GM12801 (cell line): ENCODE results near the gene JPH3.

Source experiments
- TF ChIP-seq, protein P1 (sequence below): IDR thresholded peaks from one replicate; pipeline ENCODE4 v1.5.1; 2011; ENCODE audit warnings: control low read depth; ENCODE audit not compliant: insufficient read length; ENCODE audit errors: extremely low read depth

JPH3 gene

DNA sequence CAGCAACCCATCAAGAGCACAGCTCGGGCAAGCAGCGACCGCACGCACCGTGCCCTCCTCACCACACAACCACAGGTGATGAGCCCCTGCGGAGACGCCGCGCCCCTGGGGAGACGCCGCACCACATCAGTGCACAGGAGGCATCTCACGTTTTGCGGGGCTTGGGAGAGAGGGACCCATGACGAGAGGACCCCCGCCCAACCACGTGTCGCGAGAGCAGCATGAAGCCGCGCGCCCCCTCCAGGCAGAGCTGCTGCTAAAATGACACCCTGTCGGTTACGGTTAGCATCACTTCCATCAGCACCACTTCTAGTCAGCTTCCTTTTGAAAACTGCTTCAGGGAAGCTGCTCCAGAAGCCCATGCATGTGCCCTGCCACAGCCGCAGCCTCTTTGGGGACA is 118.1 kb downstream of the JPH3 start:
- TF ChIP-seq, protein P1, sequence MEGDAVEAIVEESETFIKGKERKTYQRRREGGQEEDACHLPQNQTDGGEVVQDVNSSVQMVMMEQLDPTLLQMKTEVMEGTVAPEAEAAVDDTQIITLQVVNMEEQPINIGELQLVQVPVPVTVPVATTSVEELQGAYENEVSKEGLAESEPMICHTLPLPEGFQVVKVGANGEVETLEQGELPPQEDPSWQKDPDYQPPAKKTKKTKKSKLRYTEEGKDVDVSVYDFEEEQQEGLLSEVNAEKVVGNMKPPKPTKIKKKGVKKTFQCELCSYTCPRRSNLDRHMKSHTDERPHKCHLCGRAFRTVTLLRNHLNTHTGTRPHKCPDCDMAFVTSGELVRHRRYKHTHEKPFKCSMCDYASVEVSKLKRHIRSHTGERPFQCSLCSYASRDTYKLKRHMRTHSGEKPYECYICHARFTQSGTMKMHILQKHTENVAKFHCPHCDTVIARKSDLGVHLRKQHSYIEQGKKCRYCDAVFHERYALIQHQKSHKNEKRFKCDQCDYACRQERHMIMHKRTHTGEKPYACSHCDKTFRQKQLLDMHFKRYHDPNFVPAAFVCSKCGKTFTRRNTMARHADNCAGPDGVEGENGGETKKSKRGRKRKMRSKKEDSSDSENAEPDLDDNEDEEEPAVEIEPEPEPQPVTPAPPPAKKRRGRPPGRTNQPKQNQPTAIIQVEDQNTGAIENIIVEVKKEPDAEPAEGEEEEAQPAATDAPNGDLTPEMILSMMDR: no peak

DNA sequence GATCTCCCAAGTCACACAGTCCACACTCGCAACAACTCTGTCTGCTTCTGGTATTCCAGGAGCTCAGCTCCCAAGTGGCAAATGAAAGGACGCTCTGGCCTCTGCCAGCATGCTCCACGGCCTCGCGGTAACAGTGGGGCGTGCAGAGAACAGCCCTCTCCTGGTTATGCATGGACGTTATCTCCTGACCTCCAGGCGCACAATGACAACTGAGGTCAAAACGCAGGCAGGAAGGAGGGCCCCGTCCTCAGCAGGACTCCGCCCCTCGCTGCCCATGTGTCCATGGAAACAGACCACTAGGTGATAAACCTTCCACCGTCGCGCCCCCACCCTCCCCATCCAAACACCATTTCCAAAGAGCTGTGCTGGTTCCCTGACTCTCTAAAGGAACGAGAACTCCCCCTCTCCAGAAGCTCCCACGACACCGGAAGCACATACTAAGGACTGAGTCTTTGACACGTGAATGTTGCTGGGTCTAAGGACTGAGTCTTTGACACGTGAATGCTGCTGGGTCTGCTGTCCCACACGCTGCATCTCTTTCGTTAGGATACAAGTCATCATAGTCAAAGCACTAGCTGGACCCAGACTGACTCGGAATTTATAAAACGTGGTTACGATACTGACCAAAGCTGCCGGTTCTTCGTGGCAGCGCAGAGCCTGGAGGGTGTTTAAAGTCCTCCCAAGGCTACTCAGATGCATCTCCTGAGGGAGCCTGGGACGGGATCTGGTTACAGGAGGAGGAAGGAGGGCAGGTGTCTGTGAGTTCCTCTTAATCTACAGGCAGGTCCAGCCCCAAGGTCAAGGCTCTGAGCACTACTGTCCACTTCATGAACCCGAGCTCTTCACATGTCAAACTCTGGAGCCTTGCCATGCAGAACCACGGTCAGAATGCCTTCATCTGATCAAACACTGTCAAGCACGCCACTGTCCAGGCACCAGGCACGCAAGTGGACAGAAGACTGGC is 119.6 kb downstream of the JPH3 start:
- TF ChIP-seq, protein P1: no peak

DNA sequence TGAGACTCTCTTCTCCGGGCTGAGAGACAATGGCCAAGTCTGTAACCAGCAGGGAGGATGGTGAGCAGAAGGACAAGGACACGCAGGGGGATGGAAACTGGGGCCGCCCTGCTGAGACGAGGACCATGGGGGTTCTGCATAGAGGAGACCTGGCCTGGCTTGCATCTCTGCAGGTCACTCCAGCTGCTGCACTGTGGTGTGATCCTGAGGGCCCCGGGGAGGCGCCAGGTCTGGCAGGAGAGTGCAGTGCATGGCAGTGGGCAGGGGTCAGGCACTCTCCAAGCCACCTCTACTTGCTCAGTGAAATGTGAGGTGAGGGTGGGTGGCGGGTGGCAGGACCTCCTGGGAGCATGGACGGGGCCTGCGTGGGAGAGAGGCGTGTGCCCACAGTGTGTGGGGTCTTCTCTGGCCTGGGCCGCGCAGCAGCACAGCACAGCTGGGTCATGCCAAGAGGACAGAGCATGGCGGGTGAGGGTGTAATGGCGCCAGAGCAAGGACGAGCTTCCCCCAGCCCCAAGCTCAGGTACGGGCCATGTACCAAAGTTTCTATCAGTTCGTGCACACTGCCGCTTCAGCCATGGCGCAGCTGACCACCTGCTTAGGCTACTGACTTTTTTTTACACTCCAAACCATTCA is 120.4 kb downstream of the JPH3 start:
- TF ChIP-seq, protein P1: no peak

DNA sequence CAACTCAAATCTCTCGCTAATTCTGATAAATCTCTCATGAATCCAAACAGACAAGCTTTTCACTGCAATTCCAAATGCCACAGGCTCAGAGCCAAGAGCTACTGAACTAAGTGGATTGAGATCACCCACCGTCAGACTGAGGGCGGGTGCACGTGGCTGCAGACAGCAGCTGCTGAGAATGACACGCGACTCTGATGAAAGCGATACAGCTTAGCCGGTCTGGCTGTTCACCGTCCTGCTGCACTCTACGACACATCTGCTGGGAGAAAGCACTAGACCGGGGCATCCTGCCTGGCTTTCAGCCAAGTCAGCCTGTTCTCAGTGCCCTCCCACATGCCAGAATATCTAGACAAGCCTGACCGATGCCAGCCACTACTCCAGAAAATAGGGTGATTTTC is 120.9 kb downstream of the JPH3 start:
- TF ChIP-seq, protein P1: no peak

DNA sequence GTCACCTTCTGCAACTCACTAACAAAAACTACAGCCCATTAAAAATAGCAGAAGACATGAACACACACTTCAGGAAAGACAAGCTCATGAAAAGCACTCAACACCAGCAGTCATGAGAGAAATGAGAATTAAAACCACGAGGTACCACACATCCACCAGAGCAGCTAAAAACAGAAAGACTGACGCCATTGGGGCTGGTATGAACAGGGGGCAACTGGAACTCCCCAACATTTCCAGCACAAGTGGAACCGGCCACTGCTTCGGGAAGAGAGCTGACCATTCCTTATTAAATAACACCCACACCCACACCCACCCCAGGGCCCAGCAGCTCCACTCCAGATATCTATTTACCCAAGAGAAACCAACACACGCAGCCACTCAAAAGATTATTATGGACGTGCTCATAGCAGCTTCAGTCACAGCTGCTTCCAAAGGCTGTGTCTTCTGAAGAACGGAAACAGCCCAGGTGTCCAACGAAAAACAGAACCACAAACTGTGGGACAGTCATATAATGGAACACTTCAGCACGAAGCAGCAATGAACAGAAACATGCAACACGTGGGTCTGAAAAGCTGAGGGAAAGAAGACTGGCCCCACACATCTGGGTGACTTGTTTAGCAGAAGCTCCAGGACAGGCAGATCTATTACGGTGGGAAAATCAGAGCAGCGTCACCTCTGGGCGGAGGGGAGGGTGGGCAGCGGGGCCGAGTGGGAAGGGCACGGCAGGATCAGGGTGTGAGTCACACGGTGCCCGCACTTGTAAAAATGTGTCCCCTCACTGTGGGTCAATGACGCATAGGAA is 122.4 kb downstream of the JPH3 start:
- TF ChIP-seq, protein P1: no peak

DNA sequence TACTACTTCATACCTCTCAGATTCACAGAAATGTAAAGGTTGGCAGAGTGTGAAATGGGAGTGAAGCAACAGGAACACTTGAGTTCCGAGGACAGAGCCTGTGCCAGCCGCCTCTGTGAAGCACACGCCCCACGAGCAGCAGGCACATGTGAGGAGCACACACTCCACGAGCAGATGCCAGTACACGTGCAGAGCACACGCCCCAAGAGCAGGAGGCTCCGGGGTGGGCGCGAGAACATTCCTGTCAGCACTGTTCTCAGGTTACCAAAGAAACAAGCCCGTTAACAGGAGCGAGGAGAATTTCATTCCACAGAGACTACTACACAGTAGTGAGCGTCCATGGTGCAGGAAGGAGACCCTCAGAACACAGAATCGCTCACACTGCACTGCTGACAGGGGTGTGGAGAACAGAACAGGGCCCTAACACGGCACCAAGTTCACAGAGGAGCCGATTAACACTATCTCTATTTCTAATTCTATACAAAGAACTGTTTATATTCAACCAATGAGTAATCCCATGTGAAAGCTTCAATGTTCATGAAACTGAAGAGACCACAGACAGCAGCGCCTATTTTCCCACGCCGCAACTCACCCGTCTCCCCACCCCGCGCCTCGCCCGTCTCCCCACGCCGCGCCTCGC is 123.4 kb downstream of the JPH3 start:
- TF ChIP-seq, protein P1: no peak

DNA sequence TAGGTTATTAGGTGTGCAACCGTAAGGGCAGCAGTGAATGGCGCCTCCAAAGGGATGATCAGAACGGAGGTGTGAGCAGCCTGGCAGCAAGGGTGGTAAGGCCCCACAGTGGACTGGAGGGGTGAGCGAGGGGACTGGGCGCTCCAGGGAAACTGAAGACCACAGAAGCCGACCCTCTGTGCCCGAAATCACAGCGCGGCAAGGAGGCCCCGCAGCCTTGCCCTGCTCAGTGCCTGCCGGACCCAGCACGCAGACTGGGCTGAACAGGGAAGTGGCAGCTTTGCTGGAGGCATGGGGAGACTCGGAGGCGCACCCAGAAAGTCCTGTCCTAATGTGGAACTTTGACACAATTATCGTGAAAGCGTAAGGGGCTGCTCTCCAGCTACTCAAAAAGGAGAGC is 125.0 kb downstream of the JPH3 start:
- TF ChIP-seq, protein P1: no peak
